NCI-H1436 (cell line): ENCODE measurements around the gene DCDC2C.
"Not testable (repeated sequence)": the region's sequence is repeated elsewhere in the genome, so short reads cannot be mapped to it uniquely, and the experiment has no call there.

Experiments
- DNase-seq: peaks from one replicate; lab custom pipeline; 2025; lab: John Stamatoyannopoulos, UW

DCDC2C gene

GRCh38 chr2:3777966-3778365, 74.6 kb downstream of the DCDC2C start:
- DNase-seq, result no peak

- DNase-seq, result no peak
Measured at GRCh38 chr2:3778851-3779495, 75.6 kb downstream of the DCDC2C start.

GRCh38 chr2:3779496-3780049, 76.2 kb downstream of the DCDC2C start:
- DNase-seq, result no peak

- peak; percentile 65 for DNase-seq
Measured at GRCh38 chr2:3780477-3781402, 77.4 kb downstream of the DCDC2C start.

GRCh38 chr2:3784731-3785130, 81.4 kb downstream of the DCDC2C start:
- no peak for DNase-seq

- no peak for DNase-seq
Measured at GRCh38 chr2:3785220-3785889, 82.0 kb downstream of the DCDC2C start.

GRCh38 chr2:3785890-3786273, 82.5 kb downstream of the DCDC2C start:
- DNase-seq, result no peak

- DNase-seq, result no peak
Measured at GRCh38 chr2:3787768-3788167, 84.4 kb downstream of the DCDC2C start.

- DNase-seq, result no peak
Measured at GRCh38 chr2:3789256-3789655, 85.9 kb downstream of the DCDC2C start.

GRCh38 chr2:3793249-3793648, 89.9 kb downstream of the DCDC2C start:
- DNase-seq, result no peak

- no peak for DNase-seq
Measured at GRCh38 chr2:3801506-3801905, 98.1 kb downstream of the DCDC2C start.

GRCh38 chr2:3805201-3805939, 102.0 kb downstream of the DCDC2C start:
- DNase-seq, result no peak

GRCh38 chr2:3806168-3806567, 102.8 kb downstream of the DCDC2C start:
- no peak for DNase-seq

GRCh38 chr2:3806730-3807129, 103.4 kb downstream of the DCDC2C start:
- no peak for DNase-seq

GRCh38 chr2:3807853-3808252, 104.5 kb downstream of the DCDC2C start:
- no peak for DNase-seq

- no peak for DNase-seq
Measured at GRCh38 chr2:3814706-3815245, 111.4 kb downstream of the DCDC2C start.

GRCh38 chr2:3817144-3817543, 113.8 kb downstream of the DCDC2C start:
- DNase-seq, result not testable (repeated sequence)

GRCh38 chr2:3823748-3824147, 120.4 kb downstream of the DCDC2C start:
- DNase-seq, result no peak

- no peak for DNase-seq
Measured at GRCh38 chr2:3827673-3828575, 124.5 kb downstream of the DCDC2C start.

- no peak for DNase-seq
Measured at GRCh38 chr2:3830796-3831195, 127.4 kb downstream of the DCDC2C start.
